ENCODE results near the gene C2orf69. TPM values are rescaled to one million over a fixed set of nuclear protein-coding genes. Genes with fewer than 3 reads are reported as not detected.

Gene C2orf69
- total and polyA plus RNA-seq, 2 of the 13 experiments (the other 11 are each of a cell fraction or from before 2014, with no cell fraction given) = 4.8 to 19.3 TPM

DNA sequence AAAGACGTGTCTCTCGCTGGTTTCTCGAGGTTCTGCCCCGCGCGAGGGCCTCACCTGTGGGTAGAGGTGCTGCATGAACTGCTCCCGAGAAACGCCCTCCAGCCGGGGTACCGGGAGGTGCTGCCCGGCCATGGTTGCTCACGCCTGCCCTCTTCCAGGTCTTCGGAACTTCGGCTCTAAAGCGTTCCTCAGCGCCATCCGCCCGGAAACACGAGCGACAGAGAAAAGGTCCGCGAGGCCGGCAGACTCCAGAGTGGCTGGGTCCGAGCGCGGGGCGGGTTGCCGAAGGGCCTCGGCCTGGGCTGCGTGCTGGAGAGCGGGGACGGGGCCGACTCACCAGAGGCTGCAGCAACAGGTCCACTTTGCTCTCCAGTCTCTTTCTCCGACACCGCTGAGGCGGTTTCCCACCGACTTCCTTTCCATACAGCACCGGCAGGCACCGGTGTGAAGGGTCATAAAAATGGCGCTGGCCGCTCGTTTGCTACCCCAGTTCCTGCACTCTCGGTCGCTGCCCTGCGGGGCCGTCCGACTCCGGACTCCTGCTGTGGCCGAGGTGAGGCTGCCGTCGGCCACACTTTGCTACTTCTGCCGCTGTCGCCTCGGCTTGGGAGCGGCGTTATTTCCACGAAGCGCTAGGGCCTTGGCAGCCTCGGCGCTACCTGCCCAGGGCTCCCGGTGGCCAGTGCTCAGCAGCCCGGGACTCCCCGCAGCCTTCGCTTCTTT is 44.4 kb downstream of the C2orf69 start, which contains the start of the genes MAIP1 and TYW5 (continued):
- TF ChIP-seq, protein P1, sequence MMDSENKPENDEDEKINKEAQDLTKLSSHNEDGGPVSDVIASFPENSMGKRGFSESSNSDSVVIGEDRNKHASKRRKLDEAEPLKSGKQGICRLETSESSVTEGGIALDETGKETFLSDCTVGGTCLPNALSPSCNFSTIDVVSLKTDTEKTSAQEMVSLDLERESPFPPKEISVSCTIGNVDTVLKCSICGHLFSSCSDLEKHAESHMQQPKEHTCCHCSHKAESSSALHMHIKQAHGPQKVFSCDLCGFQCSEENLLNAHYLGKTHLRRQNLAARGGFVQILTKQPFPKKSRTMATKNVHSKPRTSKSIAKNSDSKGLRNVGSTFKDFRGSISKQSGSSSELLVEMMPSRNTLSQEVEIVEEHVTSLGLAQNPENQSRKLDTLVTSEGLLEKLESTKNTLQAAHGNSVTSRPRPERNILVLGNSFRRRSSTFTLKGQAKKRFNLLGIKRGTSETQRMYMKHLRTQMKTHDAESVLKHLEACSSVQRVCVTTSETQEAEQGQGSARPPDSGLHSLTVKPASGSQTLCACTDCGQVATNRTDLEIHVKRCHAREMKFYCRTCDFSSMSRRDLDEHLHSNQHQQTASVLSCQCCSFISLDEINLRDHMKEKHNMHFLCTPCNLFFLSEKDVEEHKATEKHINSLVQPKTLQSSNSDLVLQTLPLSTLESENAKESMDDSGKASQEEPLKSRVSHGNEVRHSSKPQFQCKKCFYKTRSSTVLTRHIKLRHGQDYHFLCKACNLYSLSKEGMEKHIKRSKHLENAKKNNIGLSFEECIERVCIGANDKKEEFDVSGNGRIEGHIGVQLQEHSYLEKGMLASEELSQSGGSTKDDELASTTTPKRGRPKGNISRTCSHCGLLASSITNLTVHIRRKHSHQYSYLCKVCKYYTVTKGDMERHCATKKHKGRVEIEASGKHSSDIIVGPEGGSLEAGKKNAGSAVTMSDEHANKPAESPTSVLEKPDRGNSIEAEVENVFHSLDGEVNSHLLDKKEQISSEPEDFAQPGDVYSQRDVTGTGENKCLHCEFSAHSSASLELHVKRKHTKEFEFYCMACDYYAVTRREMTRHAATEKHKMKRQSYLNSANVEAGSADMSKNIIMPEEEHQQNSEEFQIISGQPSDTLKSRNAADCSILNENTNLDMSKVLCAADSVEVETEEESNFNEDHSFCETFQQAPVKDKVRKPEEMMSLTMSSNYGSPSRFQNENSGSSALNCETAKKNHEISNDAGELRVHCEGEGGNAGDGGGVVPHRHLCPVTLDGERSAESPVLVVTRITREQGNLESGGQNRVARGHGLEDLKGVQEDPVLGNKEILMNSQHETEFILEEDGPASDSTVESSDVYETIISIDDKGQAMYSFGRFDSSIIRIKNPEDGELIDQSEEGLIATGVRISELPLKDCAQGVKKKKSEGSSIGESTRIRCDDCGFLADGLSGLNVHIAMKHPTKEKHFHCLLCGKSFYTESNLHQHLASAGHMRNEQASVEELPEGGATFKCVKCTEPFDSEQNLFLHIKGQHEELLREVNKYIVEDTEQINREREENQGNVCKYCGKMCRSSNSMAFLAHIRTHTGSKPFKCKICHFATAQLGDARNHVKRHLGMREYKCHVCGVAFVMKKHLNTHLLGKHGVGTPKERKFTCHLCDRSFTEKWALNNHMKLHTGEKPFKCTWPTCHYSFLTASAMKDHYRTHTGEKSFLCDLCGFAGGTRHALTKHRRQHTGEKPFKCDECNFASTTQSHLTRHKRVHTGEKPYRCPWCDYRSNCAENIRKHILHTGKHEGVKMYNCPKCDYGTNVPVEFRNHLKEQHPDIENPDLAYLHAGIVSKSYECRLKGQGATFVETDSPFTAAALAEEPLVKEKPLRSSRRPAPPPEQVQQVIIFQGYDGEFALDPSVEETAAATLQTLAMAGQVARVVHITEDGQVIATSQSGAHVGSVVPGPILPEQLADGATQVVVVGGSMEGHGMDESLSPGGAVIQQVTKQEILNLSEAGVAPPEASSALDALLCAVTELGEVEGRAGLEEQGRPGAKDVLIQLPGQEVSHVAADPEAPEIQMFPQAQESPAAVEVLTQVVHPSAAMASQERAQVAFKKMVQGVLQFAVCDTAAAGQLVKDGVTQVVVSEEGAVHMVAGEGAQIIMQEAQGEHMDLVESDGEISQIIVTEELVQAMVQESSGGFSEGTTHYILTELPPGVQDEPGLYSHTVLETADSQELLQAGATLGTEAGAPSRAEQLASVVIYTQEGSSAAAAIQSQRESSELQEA (CRISPR knock-in tag; IDR thresholded peaks at IDR 0.05; ENCODE audit: not compliant biosample characterization) = peak; percentile 99
- TF ChIP-seq KDM4B (CRISPR knock-in tag; IDR thresholded peaks at IDR 0.05) (peak; percentile 83; the same call in 1 of the 2 replicates), POLR2AphosphoS5 (IDR thresholded peaks at IDR 0.05; ENCODE audit: low read depth, low read length) (peak; percentile 92), NFYB (CRISPR knock-in tag; IDR thresholded peaks at IDR 0.05) (peak; percentile 46; the same call in 1 of the 2 replicates), ZNF225 (CRISPR knock-in tag; IDR thresholded peaks at IDR 0.05) (peak; percentile 96), ZNF749 (CRISPR knock-in tag; IDR thresholded peaks at IDR 0.05; ENCODE audit: borderline replicate concordance) (peak; percentile 75; the same call in 1 of the 2 replicates), EHMT2 (IDR thresholded peaks at IDR 0.05; ENCODE audit: borderline replicate concordance, low read depth, low read length) (peak; percentile 86; the same call in 1 of the 2 replicates), IRX3 (CRISPR knock-in tag; IDR thresholded peaks at IDR 0.05; ENCODE audit: borderline replicate concordance, low read depth) (no peak; the same call in none of the 2 replicates), ZEB1 (IDR thresholded peaks at IDR 0.05; ENCODE audit: insufficient replicate concordance, low read depth) (peak; percentile 90), ZFP90 (CRISPR knock-in tag; IDR thresholded peaks at IDR 0.05; ENCODE audit: borderline replicate concordance) (peak; percentile 84)
- TF ChIP-seq, protein P2, sequence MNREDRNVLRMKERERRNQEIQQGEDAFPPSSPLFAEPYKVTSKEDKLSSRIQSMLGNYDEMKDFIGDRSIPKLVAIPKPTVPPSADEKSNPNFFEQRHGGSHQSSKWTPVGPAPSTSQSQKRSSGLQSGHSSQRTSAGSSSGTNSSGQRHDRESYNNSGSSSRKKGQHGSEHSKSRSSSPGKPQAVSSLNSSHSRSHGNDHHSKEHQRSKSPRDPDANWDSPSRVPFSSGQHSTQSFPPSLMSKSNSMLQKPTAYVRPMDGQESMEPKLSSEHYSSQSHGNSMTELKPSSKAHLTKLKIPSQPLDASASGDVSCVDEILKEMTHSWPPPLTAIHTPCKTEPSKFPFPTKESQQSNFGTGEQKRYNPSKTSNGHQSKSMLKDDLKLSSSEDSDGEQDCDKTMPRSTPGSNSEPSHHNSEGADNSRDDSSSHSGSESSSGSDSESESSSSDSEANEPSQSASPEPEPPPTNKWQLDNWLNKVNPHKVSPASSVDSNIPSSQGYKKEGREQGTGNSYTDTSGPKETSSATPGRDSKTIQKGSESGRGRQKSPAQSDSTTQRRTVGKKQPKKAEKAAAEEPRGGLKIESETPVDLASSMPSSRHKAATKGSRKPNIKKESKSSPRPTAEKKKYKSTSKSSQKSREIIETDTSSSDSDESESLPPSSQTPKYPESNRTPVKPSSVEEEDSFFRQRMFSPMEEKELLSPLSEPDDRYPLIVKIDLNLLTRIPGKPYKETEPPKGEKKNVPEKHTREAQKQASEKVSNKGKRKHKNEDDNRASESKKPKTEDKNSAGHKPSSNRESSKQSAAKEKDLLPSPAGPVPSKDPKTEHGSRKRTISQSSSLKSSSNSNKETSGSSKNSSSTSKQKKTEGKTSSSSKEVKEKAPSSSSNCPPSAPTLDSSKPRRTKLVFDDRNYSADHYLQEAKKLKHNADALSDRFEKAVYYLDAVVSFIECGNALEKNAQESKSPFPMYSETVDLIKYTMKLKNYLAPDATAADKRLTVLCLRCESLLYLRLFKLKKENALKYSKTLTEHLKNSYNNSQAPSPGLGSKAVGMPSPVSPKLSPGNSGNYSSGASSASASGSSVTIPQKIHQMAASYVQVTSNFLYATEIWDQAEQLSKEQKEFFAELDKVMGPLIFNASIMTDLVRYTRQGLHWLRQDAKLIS (CRISPR knock-in tag; IDR thresholded peaks at IDR 0.05) = 0 out of 2 replicates have a peak, but pooled peaks have one; percentile 83
- TF ChIP-seq, protein P3, sequence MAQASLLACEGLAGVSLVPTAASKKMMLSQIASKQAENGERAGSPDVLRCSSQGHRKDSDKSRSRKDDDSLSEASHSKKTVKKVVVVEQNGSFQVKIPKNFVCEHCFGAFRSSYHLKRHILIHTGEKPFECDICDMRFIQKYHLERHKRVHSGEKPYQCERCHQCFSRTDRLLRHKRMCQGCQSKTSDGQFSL (CRISPR knock-in tag; IDR thresholded peaks at IDR 0.05) = no peak
- TF ChIP-seq, protein P4, sequence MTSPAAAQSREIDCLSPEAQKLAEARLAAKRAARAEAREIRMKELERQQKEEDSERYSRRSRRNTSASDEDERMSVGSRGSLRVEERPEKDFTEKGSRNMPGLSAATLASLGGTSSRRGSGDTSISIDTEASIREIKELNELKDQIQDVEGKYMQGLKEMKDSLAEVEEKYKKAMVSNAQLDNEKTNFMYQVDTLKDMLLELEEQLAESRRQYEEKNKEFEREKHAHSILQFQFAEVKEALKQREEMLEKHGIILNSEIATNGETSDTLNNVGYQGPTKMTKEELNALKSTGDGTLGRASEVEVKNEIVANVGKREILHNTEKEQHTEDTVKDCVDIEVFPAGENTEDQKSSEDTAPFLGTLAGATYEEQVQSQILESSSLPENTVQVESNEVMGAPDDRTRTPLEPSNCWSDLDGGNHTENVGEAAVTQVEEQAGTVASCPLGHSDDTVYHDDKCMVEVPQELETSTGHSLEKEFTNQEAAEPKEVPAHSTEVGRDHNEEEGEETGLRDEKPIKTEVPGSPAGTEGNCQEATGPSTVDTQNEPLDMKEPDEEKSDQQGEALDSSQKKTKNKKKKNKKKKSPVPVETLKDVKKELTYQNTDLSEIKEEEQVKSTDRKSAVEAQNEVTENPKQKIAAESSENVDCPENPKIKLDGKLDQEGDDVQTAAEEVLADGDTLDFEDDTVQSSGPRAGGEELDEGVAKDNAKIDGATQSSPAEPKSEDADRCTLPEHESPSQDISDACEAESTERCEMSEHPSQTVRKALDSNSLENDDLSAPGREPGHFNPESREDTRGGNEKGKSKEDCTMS (CRISPR knock-in tag; conservative IDR thresholded peaks at IDR 0.05) = no peak

Data from HepG2 (cell line).